ENCODE data around the gene SPOCK3. TPM values are rescaled to one million over a fixed set of nuclear protein-coding genes. Genes with fewer than 3 reads are reported as not detected.
A peak's percentile ranks its signal among the peaks of the same experiment; 100 is the strongest.

The SPOCK3 gene
- total and polyA plus RNA-seq, 2 of the 13 experiments (the other 11 are each of a cell fraction or from before 2014, with no cell fraction given), result not detected

GRCh38 chr4:167176723-167177367, 57.4 kb downstream of the SPOCK3 start (continued):
- TF ChIP-seq NFAT5 (CRISPR knock-in tag; IDR thresholded peaks at IDR 0.05) (no peak), MXD4 (CRISPR knock-in tag; IDR thresholded peaks at IDR 0.05) (no peak), U2AF2 (IDR thresholded peaks at IDR 0.05; ENCODE audit: low read depth, low read length) (no peak), ZNF605 (CRISPR knock-in tag; IDR thresholded peaks at IDR 0.05) (no peak), NFIB (CRISPR knock-in tag; IDR thresholded peaks at IDR 0.05; ENCODE audit: borderline replicate concordance) (no peak), SP5 (CRISPR knock-in tag; IDR thresholded peaks at IDR 0.05; ENCODE audit: borderline replicate concordance, low read depth) (no peak), ATF2 (CRISPR knock-in tag; IDR thresholded peaks at IDR 0.05) (peak; percentile 75; the same call in 1 of the 2 replicates), SIN3B (IDR thresholded peaks at IDR 0.05; ENCODE audit: low read length) (no peak), ZNF614 (CRISPR knock-in tag; IDR thresholded peaks at IDR 0.05; ENCODE audit: borderline replicate concordance) (0 out of 2 replicates have a peak, but pooled peaks have one; percentile 18), SNRNP70 (IDR thresholded peaks at IDR 0.05; ENCODE audit: low read depth, low read length) (no peak), ZNF577 (CRISPR knock-in tag; IDR thresholded peaks at IDR 0.05; ENCODE audit: borderline replicate concordance, low read depth) (no peak), ZNF792 (CRISPR knock-in tag; IDR thresholded peaks at IDR 0.05) (no peak), ZNF18 (CRISPR knock-in tag; IDR thresholded peaks at IDR 0.05; ENCODE audit: insufficient replicate concordance) (no peak), ZNF790 (CRISPR knock-in tag; IDR thresholded peaks at IDR 0.05; ENCODE audit: borderline replicate concordance) (no peak), ZNF615 (CRISPR knock-in tag; IDR thresholded peaks at IDR 0.05; ENCODE audit: borderline replicate concordance) (no peak), ZNF235 (CRISPR knock-in tag; IDR thresholded peaks at IDR 0.05; ENCODE audit: borderline replicate concordance) (no peak)
- TF ChIP-seq, protein P1, sequence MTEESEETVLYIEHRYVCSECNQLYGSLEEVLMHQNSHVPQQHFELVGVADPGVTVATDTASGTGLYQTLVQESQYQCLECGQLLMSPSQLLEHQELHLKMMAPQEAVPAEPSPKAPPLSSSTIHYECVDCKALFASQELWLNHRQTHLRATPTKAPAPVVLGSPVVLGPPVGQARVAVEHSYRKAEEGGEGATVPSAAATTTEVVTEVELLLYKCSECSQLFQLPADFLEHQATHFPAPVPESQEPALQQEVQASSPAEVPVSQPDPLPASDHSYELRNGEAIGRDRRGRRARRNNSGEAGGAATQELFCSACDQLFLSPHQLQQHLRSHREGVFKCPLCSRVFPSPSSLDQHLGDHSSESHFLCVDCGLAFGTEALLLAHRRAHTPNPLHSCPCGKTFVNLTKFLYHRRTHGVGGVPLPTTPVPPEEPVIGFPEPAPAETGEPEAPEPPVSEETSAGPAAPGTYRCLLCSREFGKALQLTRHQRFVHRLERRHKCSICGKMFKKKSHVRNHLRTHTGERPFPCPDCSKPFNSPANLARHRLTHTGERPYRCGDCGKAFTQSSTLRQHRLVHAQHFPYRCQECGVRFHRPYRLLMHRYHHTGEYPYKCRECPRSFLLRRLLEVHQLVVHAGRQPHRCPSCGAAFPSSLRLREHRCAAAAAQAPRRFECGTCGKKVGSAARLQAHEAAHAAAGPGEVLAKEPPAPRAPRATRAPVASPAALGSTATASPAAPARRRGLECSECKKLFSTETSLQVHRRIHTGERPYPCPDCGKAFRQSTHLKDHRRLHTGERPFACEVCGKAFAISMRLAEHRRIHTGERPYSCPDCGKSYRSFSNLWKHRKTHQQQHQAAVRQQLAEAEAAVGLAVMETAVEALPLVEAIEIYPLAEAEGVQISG (CRISPR knock-in tag; IDR thresholded peaks at IDR 0.05), result peak; percentile 31; the same call in 1 of the 2 replicates
